Liver (tissue), 3 donors: ENCODE results near the gene RBFA.

Experiments used
- CTCF ChIP-seq: fragments of 150-350 bp; IDR thresholded peaks from 2 replicates; pipeline ENCODE4 v1.5.1; 2017; ENCODE audit warnings: improper control_type of control experiment, low read depth, low read length; ENCODE audit not compliant: missing input control
- FOXA1 ChIP-seq: IDR thresholded peaks from 2 replicates; pipeline ENCODE4 v1.6.1; 2016; ENCODE audit warnings: antibody characterized with exemption
- FOXA2 ChIP-seq: IDR thresholded peaks from 2 replicates; pipeline ENCODE4 v1.6.1; 2016; ENCODE audit warnings: antibody characterized with exemption
- GABPA ChIP-seq, 2 donors: IDR thresholded peaks in 1 of 2; conservative IDR thresholded peaks in 1 of 2; 2 replicates each; pipeline ENCODE4 v1.6.1; 2016; ENCODE audit warnings: antibody characterized with exemption in 2 of 2, mild to moderate bottlenecking in 1 of 2, moderate library complexity in 1 of 2
- MAX ChIP-seq: IDR thresholded peaks from 2 replicates; pipeline ENCODE4 v1.6.1; 2016; ENCODE audit warnings: antibody characterized with exemption
- RAD21 ChIP-seq, 2 donors: IDR thresholded peaks; 2 replicates each; pipeline ENCODE4 v1.6.1; 2016; ENCODE audit warnings: antibody characterized with exemption in 2 of 2, mild to moderate bottlenecking in 2 of 2
- TF ChIP-seq, protein P1 (sequence below): IDR thresholded peaks from 2 replicates; pipeline ENCODE4 v1.6.1; 2016; ENCODE audit warnings: antibody characterized with exemption, mild to moderate bottlenecking
- donor health status: healthy.
- donor health status: healthy.

GRCh38 chr18:80046431-80046830, 12.2 kb downstream of the RBFA start:
- TF ChIP-seq CTCF (no peak), FOXA1 (no peak), GABPA (IDR thresholded peaks at IDR 0.05 in 1 of 2, conservative IDR thresholded peaks at IDR 0.05 in 1 of 2) (no peak), MAX (no peak), FOXA2 (no peak), RAD21 (IDR thresholded peaks at IDR 0.05) (no peak)
- TF ChIP-seq, protein P1, sequence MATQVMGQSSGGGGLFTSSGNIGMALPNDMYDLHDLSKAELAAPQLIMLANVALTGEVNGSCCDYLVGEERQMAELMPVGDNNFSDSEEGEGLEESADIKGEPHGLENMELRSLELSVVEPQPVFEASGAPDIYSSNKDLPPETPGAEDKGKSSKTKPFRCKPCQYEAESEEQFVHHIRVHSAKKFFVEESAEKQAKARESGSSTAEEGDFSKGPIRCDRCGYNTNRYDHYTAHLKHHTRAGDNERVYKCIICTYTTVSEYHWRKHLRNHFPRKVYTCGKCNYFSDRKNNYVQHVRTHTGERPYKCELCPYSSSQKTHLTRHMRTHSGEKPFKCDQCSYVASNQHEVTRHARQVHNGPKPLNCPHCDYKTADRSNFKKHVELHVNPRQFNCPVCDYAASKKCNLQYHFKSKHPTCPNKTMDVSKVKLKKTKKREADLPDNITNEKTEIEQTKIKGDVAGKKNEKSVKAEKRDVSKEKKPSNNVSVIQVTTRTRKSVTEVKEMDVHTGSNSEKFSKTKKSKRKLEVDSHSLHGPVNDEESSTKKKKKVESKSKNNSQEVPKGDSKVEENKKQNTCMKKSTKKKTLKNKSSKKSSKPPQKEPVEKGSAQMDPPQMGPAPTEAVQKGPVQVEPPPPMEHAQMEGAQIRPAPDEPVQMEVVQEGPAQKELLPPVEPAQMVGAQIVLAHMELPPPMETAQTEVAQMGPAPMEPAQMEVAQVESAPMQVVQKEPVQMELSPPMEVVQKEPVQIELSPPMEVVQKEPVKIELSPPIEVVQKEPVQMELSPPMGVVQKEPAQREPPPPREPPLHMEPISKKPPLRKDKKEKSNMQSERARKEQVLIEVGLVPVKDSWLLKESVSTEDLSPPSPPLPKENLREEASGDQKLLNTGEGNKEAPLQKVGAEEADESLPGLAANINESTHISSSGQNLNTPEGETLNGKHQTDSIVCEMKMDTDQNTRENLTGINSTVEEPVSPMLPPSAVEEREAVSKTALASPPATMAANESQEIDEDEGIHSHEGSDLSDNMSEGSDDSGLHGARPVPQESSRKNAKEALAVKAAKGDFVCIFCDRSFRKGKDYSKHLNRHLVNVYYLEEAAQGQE: no peak
